Panc1 (cell line): Measurements from ENCODE around the gene UNC13B. TPM values are rescaled to one million over a fixed set of nuclear protein-coding genes. Genes with fewer than 3 reads are reported as not detected.

Experiments used
- ATAC-seq: fragments of 200-7000 bp; cut with Tn5 transposase; 2 replicates; pipeline ENCODE4 v1.9.1; 2020; ENCODE audit warnings: mild to moderate bottlenecking, moderate library complexity
- BruUV-seq: library from RNA; stranded (reverse); fragments of 400-500 nt; replicated peaks from 2 replicates; lab custom pipeline; 2021; lab: Mats Ljungman, UMichigan
- CTCF ChIA-PET: fragments of 300-600 bp; sonication (Branson Sonifier 250); formaldehyde crosslinking; loops from one replicate; lab custom pipeline; 2022; ENCODE audit warnings: antibody characterized with exemption; lab: Charles Lee
- POLR2A ChIA-PET: fragments of 300-600 bp; sonication (Branson Sonifier 250); formaldehyde crosslinking; loops from one replicate; lab custom pipeline; 2022; ENCODE audit warnings: antibody characterized with exemption; lab: Charles Lee
- DNase-seq: peaks from one replicate; pipeline ENCODE4 v3.0.0-alpha.2; 2010; ENCODE audit warnings: low read depth, low spot score
- H3K27ac ChIP-seq: 2 replicates; pipeline ENCODE4 v1.5.1; 2011; ENCODE audit warnings: mild to moderate bottlenecking, low read length, inconsistent platforms
- H3K27me3 ChIP-seq: fragments of 200-500 bp; sonication (Bioruptor generic); 2 replicates; pipeline ENCODE4 v1.6.0; 2014; ENCODE audit warnings: low read length, inconsistent platforms; ENCODE audit not compliant: control insufficient read depth, insufficient read depth
- H3K36me3 ChIP-seq: fragments of 200-500 bp; sonication (Bioruptor generic); 2 replicates; pipeline ENCODE4 v1.5.1; 2014; ENCODE audit warnings: inconsistent platforms, mild to moderate bottlenecking, low read length, moderate library complexity; ENCODE audit not compliant: control insufficient read depth, insufficient read depth
- H3K4me1 ChIP-seq: 2 replicates; pipeline ENCODE4 v1.5.1; 2011; ENCODE audit warnings: inconsistent platforms, mild to moderate bottlenecking, low read length, moderate library complexity; ENCODE audit not compliant: control insufficient read depth, insufficient read depth
- H3K4me3 ChIP-seq, 2 experiments: 2 replicates each; pipeline ENCODE4 v1.5.1; 2011 to 2012; ENCODE audit warnings: low read depth in 2 of 2, low read length in 2 of 2, mild to moderate bottlenecking in 2 of 2, inconsistent platforms in 1 of 2, moderate library complexity in 1 of 2
- H3K9me3 ChIP-seq: fragments of 200-500 bp; sonication (Bioruptor generic); 2 replicates; pipeline ENCODE4 v1.5.1; 2014; ENCODE audit warnings: low read depth, mild to moderate bottlenecking, inconsistent platforms, low read length, moderate library complexity; ENCODE audit not compliant: control insufficient read depth, insufficient read depth
- CTCF ChIP-seq: fragments of 450-650 bp; IDR thresholded peaks from 2 replicates; pipeline ENCODE4 v1.5.1; 2017; ENCODE audit warnings: mild to moderate bottlenecking
- POLR2AphosphoS5 ChIP-seq: IDR thresholded peaks from 2 replicates; pipeline ENCODE4 v1.6.1; 2012; ENCODE audit warnings: mild to moderate bottlenecking, low read depth, low read length, moderate library complexity
- REST ChIP-seq, 2 experiments: IDR thresholded peaks; 2 replicates each; pipeline ENCODE4 v1.6.1; 2011 to 2012; ENCODE audit warnings: low read depth in 2 of 2, control low read depth in 1 of 2, low read length in 1 of 2, mild to moderate bottlenecking in 1 of 2, moderate library complexity in 1 of 2; ENCODE audit not compliant: insufficient read depth in 1 of 2
- SIN3A ChIP-seq: IDR thresholded peaks from 2 replicates; pipeline ENCODE4 v1.6.1; 2012; ENCODE audit warnings: low read depth, mild to moderate bottlenecking, low read length, moderate library complexity, borderline replicate concordance; ENCODE audit not compliant: insufficient read depth
- TCF7L2 ChIP-seq: IDR thresholded peaks from 2 replicates; pipeline ENCODE4 v1.6.1; 2011; ENCODE audit warnings: mild to moderate bottlenecking, low read depth, low read length, inconsistent platforms
- in situ Hi-C: cut with HindIII; loops from 2 replicates; pipeline ENCODE4 v1.10.0; 2016; ENCODE audit warnings: low sequenced_read_pairs, low pct_unique_long_range_greater_than_20kb
- intact Hi-C: fragments of 100-400 bp; cut with micrococcal nuclease; formaldehyde crosslinking; loops from one replicate; pipeline ENCODE4 v1.10.0; 2022; ENCODE audit not compliant: unreplicated experiment
- total RNA-seq: library from RNA; stranded (reverse); gene quantifications from one replicate; pipeline ENCODE4 v1.2.1, GENCODE V29; 2021; ENCODE audit not compliant: unreplicated experiment

The UNC13B gene
- total RNA-seq, 1 experiment from 2014 or later, result 35.2 TPM

- no peak for ATAC-seq
Observed at GRCh38 chr9:35364817-35365585, 203.2 kb downstream of the UNC13B start.

GRCh38 chr9:35366627-35367026 lies 204.8 kb downstream of the UNC13B start:
- POLR2A ChIA-PET, result no interaction called here

More at GRCh38 chr9:35364817-35365585, 203.2 kb downstream of the UNC13B start:
- Histone ChIP-seq H3K27me3 (no peaks in the 10 kb centered on the region), H3K4me1 (peaks cover 4% of the 10 kb centered on the region; the same call in 1 of the 2 replicates), H3K9me3 (no peaks in the 10 kb centered on the region), H3K27ac (no peak overlapping the region), H3K36me3 (no peaks in the 10 kb centered on the region), H3K4me3 (no peak overlapping the region)
- BruUV-seq, result no TSS peak
- ChIA-PET POLR2A (no interaction called here), CTCF (no interaction called here)
- DNase-seq, result no peak
- intact Hi-C loops (no loop called here), in situ Hi-C loops (no loop called here)
- TF ChIP-seq TCF7L2 (no peak), POLR2AphosphoS5 (no peak), REST (IDR thresholded peaks at IDR 0.05; ENCODE audit: insufficient read depth in 1 of 2, low read depth in 2 of 2, low read length in 1 of 2) (no peak), CTCF (no peak), SIN3A (no peak)

More at GRCh38 chr9:35366627-35367026, 204.8 kb downstream of the UNC13B start:
- Histone ChIP-seq H3K27me3 (no peaks in the 10 kb centered on the region), H3K4me3 (no peak overlapping the region), H3K9me3 (no peaks in the 10 kb centered on the region), H3K27ac (no peak overlapping the region), H3K36me3 (no peaks in the 10 kb centered on the region), H3K4me1 (peaks cover 4% of the 10 kb centered on the region; the same call in 1 of the 2 replicates)
- ATAC-seq, result no peak
- intact Hi-C loops, result no loop called here
- no peak for TF ChIP-seq CTCF
- no peak for TF ChIP-seq REST (IDR thresholded peaks at IDR 0.05; ENCODE audit: insufficient read depth in 1 of 2, low read depth in 2 of 2, low read length in 1 of 2)
- no peak for TF ChIP-seq SIN3A
- TF ChIP-seq POLR2AphosphoS5, result no peak
- TF ChIP-seq TCF7L2, result no peak
- CTCF ChIA-PET, result interaction anchor here (0.6 kb wide), 1 partner anchor 1116 kb away, joined by 7 read pairs; no protein-coding TSS in a partner anchor
- in situ Hi-C loops, result no loop called here
- no TSS peak for BruUV-seq
- DNase-seq, result no peak
